ENCODE results near the gene DZIP1L.

The DZIP1L gene

DNA sequence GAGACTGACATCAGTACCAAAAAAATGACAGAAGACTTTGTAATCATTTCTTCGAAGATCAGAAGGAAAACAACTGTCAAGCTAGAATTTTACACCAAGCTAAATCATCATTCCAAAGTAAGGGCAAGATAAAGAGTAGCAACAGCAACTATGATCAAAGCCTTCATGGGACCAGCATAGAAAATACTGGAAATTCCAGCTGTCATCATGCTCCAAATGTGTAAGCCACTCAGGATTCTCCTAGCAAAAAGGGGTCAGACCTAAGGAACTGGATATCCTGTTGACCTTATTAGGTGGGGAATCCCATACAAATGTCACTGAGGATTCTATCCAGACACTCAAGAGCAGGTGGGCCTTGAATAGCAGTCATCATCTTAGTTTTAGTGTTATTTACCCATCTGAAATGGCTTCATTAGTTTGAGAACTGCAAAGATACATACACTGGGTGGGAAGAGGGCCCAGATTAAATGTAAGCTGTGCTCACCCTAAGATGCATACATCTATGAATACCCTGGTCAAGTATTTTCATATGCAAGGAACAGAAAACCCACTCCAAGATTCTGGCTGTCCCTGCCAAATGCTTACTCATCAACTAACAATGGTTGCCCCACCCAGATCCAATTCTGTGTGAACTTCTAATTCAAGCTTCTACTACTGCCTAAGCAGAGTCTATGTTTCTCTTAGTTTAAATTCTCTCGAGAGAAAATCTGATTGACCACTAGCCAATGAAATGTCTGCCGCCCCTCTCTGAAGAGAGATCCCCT is 72.0 kb downstream of the DZIP1L start:
- H3K36me3 Mint-ChIP-seq (ENCODE audit: low read depth): no peaks in the 10 kb centered on the region
- H3K27ac Mint-ChIP-seq: no peak overlapping the region
- peaks cover 37% of the 10 kb centered on the region for H3K27me3 Mint-ChIP-seq
- no peaks in the 10 kb centered on the region for H3K4me1 Mint-ChIP-seq (ENCODE audit: low read depth)
- DNase-seq: no peak
- H3K9me3 Mint-ChIP-seq: no peaks in the 10 kb centered on the region
- no peak overlapping the region for H3K4me3 Mint-ChIP-seq

DNA sequence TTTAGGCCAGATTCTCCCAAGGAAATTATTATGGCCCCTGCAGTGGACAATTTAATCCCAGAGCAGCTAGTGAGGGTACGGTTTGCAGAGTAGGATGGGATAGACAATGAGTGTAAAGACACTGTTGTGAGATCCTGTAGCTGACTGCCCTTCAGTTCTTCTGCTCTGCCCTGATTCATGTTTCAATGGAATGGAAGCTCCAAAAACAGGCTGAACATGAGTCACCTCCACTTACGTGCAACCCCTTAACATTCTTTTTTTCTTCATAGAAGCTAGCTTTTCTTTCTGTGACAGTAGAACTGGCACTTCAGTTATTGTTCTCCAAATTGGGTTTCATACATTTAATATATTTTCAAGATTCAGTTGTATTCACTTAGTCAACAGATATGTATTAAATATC is 73.4 kb downstream of the DZIP1L start:
- peaks cover 40% of the 10 kb centered on the region for H3K27me3 Mint-ChIP-seq
- no peak overlapping the region for H3K27ac Mint-ChIP-seq
- no peak overlapping the region for H3K4me3 Mint-ChIP-seq
- H3K9me3 Mint-ChIP-seq: no peaks in the 10 kb centered on the region
- H3K4me1 Mint-ChIP-seq (ENCODE audit: low read depth): no peaks in the 10 kb centered on the region
- H3K36me3 Mint-ChIP-seq (ENCODE audit: low read depth): no peaks in the 10 kb centered on the region
- DNase-seq: no peak

DNA sequence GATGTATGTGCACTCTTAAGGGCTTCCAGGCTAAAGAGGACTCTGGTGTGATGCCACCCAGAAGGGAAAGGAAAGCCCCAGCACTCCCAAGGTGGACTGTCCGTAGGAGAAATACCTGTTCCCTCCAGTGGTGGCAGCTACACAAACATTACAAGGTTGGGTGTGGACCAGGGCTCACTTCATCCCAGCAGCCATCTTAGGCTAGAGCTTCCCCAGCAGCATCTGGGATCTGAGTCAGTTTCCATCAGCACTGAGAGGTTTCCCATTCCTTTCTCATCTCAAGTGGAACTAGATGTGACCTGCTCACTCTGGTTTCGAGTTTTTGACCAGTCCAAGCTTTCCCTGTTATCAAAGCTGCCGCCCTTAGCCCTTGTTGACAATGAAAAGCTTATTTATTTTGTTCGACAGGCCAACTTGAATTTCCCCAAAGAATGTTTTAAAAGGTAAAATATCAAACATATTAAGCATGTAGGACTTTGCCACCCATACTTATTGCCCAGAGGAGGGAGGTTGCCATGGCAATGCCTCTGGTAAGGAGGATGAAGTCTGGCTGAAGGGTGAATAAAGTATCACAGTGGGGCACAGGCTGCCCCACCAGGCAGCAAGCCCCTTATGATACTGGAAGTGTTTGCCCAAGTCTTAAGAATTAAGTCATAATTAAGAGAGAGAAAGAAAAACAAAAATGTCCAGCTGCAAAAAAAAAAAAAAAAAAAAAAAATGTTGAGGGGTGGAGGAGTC is 76.5 kb downstream of the DZIP1L start:
- H3K36me3 Mint-ChIP-seq (ENCODE audit: low read depth): no peaks in the 10 kb centered on the region
- no peaks in the 10 kb centered on the region for H3K9me3 Mint-ChIP-seq
- no peak overlapping the region for H3K4me3 Mint-ChIP-seq
- no peaks in the 10 kb centered on the region for H3K4me1 Mint-ChIP-seq (ENCODE audit: low read depth)
- DNase-seq: no peak
- H3K27me3 Mint-ChIP-seq: peaks cover 33% of the 10 kb centered on the region
- no peak overlapping the region for H3K27ac Mint-ChIP-seq

DNA sequence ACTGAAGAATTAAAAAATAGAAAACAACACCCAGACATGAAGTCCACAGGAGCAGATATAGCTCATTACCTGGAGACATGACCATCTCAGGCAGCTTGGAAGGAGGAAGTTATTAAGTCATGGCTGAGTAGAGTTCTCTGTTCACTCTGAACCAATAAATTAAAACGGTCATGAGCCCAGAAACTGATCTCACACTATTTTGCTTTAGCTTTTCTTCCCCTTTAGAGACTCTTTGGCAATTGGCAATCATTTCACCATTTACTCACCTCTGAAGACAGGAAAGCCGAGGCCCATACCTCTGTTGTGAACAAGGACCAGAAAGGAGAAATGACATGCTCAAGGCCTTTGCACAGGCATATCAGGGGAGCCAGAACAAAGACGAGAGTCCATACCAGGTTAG is 78.8 kb downstream of the DZIP1L start:
- H3K36me3 Mint-ChIP-seq (ENCODE audit: low read depth): no peaks in the 10 kb centered on the region
- no peak overlapping the region for H3K4me3 Mint-ChIP-seq
- H3K27me3 Mint-ChIP-seq: peaks cover 40% of the 10 kb centered on the region
- H3K9me3 Mint-ChIP-seq: no peaks in the 10 kb centered on the region
- no peak for DNase-seq
- no peaks in the 10 kb centered on the region for H3K4me1 Mint-ChIP-seq (ENCODE audit: low read depth)
- no peak overlapping the region for H3K27ac Mint-ChIP-seq

DNA sequence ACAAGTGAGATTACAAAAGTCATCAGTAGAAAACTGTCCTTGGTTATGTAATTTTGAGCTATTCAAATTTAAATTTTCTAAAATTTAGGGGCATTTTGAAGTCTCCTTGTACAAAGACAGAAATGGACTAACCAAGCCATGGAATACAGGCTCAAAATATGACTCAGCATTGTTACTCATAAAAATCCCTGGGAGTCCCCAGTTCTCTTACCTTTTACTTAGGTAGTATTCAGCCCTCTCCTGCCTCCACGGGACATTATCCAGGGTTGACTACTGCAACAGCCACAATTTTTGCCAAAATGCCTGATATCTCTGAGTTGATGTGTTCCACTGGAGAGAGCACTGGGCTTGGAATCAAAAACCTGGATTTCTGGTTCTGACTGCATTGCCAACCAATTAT is 80.5 kb downstream of the DZIP1L start:
- no peaks in the 10 kb centered on the region for H3K36me3 Mint-ChIP-seq (ENCODE audit: low read depth)
- no peak for DNase-seq
- no peak overlapping the region for H3K4me3 Mint-ChIP-seq
- no peak overlapping the region for H3K27ac Mint-ChIP-seq
- no peaks in the 10 kb centered on the region for H3K9me3 Mint-ChIP-seq
- peaks cover 40% of the 10 kb centered on the region for H3K27me3 Mint-ChIP-seq
- no peaks in the 10 kb centered on the region for H3K4me1 Mint-ChIP-seq (ENCODE audit: low read depth)

DNA sequence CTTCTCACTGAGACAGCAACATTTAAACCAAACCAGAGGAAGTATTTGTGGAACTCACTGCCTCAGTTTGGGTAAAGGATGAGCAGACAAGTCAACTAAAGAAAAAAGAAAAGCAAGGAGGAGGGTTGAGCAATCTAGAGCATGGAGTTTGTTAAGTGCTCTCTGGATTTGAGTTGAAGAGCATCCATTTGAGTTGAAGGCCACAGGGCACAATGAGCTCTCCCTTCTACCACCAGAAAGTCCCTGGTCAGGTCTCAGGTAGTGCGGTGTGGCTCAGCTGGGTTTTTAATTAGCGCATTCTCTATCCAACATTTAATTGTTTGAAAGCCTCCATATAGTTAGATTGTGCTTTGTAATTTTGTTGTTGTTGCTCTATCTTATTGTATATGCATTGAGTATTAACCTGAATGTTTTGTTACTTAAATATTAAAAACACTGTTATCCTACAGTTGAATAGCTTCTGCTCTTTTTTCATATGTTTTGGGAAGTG is 82.2 kb downstream of the DZIP1L start:
- Mint-ChIP-seq H3K27me3 (peaks cover 32% of the 10 kb centered on the region), H3K4me3 (no peak overlapping the region), H3K36me3 (ENCODE audit: low read depth) (no peaks in the 10 kb centered on the region), H3K9me3 (no peaks in the 10 kb centered on the region), H3K27ac (no peak overlapping the region), H3K4me1 (ENCODE audit: low read depth) (no peaks in the 10 kb centered on the region)
- no peak for DNase-seq

DNA sequence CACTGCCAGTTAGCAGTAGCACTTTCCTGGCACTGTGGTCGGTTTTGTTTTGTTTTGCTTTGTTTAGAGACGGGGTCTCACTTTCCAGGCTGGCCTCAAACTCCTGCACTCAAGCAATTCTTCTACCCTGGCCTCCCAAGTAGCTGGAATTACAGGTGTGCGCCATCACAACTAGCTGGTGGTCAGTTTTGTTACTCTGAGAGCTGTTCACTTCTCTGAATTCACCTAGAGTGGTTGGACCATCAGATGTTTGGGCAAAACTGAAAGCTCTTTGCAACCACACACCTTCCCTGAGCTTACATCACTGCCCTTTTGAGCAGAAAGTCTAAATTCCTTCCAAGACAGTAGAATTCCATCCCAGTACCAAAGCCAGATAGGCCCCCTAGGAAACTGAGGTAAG is 82.8 kb downstream of the DZIP1L start:
- Mint-ChIP-seq H3K4me3 (no peak overlapping the region), H3K27ac (no peak overlapping the region), H3K9me3 (no peaks in the 10 kb centered on the region), H3K27me3 (peaks cover 25% of the 10 kb centered on the region), H3K4me1 (ENCODE audit: low read depth) (no peaks in the 10 kb centered on the region), H3K36me3 (ENCODE audit: low read depth) (no peaks in the 10 kb centered on the region)
- no peak for DNase-seq

DNA sequence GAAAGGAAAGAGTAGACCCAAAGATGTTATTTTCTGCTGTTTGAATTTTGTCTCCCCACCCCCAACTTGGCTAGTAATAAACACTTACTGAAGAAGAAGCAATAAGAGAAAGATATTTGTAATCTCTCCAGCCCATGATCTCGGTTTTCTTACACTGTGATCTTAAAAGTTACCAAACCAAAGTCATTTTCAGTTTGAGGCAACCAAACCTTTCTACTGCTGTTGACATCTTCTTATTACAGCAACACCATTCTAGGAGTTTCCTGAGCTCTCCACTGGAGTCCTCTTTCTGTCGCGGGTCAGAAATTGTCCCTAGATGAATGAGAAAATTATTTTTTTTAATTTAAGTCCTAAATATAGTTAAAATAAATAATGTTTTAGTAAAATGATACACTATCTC is 83.9 kb downstream of the DZIP1L start:
- H3K36me3 Mint-ChIP-seq (ENCODE audit: low read depth): no peaks in the 10 kb centered on the region
- H3K4me3 Mint-ChIP-seq: no peak overlapping the region
- H3K4me1 Mint-ChIP-seq (ENCODE audit: low read depth): no peaks in the 10 kb centered on the region
- H3K9me3 Mint-ChIP-seq: no peaks in the 10 kb centered on the region
- no peak overlapping the region for H3K27ac Mint-ChIP-seq
- DNase-seq: no peak
- peaks cover 23% of the 10 kb centered on the region for H3K27me3 Mint-ChIP-seq

DNA sequence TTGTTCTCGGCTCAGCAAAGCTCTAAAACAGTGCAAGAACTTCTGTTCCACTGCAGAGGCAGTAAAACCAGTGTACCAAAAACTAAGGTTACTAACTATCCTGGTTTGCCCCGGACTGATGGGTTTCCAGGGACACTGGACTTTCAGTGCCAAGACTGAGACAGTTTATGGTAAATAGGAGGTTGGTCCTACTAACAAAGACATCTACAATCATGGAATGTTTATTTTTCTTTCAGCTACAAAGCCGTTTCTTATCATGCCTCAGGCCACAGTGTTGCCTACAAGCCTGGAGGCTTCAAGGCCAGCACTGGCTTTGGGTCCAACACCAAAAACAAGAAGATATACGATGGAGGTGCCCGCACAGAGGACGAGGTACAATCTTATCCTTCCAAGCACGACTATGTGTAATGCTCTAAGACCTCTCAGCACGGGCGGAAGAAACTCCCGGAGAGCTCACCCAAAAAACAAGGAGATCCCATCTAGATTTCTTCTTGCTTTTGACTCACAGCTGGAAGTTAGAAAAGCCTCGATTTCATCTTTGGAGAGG is 84.6 kb downstream of the DZIP1L start:
- H3K27ac Mint-ChIP-seq: no peak overlapping the region
- no peaks in the 10 kb centered on the region for H3K4me1 Mint-ChIP-seq (ENCODE audit: low read depth)
- no peak for DNase-seq
- no peaks in the 10 kb centered on the region for H3K9me3 Mint-ChIP-seq
- H3K36me3 Mint-ChIP-seq (ENCODE audit: low read depth): no peaks in the 10 kb centered on the region
- peaks cover 25% of the 10 kb centered on the region for H3K27me3 Mint-ChIP-seq
- H3K4me3 Mint-ChIP-seq: no peak overlapping the region

DNA sequence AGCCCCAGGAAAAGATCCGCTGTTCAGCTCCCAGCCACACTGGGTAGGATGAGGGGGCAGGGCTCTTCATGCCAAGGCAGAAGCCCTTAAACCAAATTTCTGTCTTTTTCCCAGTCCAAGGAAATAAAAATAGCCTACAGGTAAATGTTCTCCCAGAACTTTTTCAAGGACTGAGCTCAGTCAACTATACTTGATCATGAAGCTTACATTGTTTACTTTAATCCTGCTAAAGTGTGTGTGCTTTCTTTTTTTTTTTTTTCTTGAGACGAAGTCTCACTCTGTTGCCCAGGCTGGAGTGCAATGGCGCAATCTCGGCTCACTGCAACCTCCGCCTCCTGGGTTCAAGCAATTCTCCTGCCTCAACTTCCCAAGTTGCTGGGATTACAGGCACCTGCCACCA is 87.6 kb downstream of the DZIP1L start:
- no peak for DNase-seq
- peaks cover 15% of the 10 kb centered on the region for H3K27me3 Mint-ChIP-seq
- no peak overlapping the region for H3K4me3 Mint-ChIP-seq
- H3K36me3 Mint-ChIP-seq (ENCODE audit: low read depth): no peaks in the 10 kb centered on the region
- H3K9me3 Mint-ChIP-seq: no peaks in the 10 kb centered on the region
- no peak overlapping the region for H3K27ac Mint-ChIP-seq
- no peaks in the 10 kb centered on the region for H3K4me1 Mint-ChIP-seq (ENCODE audit: low read depth)

DNA sequence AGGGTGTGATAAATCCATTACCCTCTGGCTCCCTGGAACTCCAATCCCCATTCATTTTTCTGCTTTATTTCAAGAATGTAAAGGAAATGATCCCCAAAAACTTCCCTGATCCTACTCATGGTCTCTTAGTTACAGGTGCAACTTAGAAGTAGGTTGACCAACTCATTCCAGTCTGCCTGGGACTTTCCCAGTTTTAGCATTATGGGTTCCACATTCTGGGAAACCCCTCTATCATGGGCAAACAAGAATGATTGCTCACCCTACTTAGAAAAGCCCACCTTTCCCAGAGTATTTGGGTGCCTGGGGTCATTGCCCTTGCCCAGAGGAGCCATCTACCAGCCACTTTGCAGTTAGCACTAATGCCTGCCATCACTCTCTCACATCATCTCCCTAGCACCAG is 89.9 kb downstream of the DZIP1L start:
- Mint-ChIP-seq H3K36me3 (ENCODE audit: low read depth) (no peaks in the 10 kb centered on the region), H3K4me3 (no peak overlapping the region), H3K27me3 (peaks cover 12% of the 10 kb centered on the region), H3K27ac (no peak overlapping the region), H3K4me1 (ENCODE audit: low read depth) (no peaks in the 10 kb centered on the region), H3K9me3 (no peaks in the 10 kb centered on the region)
- no peak for DNase-seq

DNA sequence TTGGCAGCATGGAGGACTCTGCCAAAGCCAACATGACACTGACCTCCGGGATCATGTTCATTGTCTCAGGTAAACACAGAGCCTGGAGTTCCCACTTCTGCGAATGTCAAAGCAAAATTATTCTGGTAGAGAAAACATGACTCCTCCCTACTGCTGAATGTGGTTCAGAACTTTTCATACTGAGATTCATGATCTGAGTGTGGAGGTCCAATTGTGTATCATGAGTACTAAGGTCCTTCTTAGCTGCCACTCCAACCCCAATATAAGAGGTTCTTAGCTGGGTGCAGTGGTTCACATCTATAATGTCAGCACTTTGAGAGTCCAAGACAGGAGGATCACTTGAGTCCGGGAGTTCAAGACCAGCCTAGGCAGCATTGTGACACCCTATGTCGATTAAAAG is 91.7 kb downstream of the DZIP1L start:
- Mint-ChIP-seq H3K9me3 (no peaks in the 10 kb centered on the region), H3K4me1 (ENCODE audit: low read depth) (no peaks in the 10 kb centered on the region), H3K36me3 (ENCODE audit: low read depth) (no peaks in the 10 kb centered on the region), H3K27me3 (peaks cover 12% of the 10 kb centered on the region), H3K4me3 (no peak overlapping the region), H3K27ac (no peak overlapping the region)
- no peak for DNase-seq

DNA sequence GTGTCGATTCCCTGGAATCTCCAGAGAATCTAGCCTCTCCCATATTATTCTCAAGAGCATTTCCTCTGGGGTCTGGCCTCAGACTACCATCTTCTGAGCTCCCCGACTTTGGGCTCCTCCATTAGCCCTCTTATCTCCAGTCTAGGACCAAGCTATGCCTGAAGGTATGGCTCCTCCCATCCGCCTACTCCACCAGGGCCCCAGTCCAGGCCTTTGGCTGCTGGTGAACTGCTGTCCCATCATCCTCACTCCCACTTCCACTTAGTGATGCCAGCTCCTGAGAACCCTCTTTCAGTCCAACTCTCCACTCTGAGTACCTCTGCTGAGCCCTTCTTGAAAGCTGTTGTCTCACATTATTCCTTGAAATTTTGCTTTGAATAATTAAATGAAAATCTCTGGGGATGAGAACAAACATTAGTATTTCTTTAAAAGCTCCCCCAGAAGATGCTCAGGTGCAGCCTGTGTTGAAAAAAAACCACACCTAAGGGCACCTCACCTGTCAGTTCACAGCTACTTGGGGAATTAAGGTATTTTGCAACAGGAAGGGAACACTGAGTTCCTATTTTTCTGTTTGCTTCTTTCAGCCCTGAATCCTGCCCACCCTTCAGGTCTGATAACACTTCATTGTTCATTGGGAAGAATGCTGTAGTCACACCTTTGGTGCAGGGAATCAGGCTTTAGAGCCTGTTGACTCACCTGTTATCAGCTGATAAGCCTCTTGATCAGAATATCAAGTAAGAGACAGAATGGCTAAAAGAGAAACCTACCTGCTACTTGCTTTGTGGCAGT is 95.9 kb downstream of the DZIP1L start:
- Mint-ChIP-seq H3K27me3 (no peaks in the 10 kb centered on the region), H3K27ac (no peak overlapping the region), H3K4me1 (ENCODE audit: low read depth) (no peaks in the 10 kb centered on the region), H3K9me3 (no peaks in the 10 kb centered on the region), H3K36me3 (ENCODE audit: low read depth) (no peaks in the 10 kb centered on the region), H3K4me3 (no peak overlapping the region)
- no peak for DNase-seq

DNA sequence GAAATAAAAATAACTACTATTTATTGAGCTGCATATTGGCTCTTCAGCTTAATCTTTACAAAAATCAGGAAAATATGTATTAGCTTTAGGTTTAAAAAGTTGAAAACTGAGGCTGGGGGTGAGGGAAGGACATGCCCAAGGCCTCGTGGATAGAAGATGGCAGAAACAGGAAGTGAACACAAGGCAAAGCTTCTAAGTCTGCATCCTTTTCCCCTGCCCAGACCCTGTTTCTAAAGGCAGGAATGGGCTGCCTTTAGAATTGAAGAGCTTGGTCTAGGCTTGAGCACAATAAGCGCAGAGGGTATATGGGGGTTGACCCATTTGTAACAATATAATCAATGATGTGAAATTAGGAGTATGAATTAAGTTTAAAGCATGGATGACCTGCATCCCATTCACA is 99.3 kb downstream of the DZIP1L start:
- no peak overlapping the region for H3K4me3 Mint-ChIP-seq
- peaks cover 5% of the 10 kb centered on the region for H3K27me3 Mint-ChIP-seq
- no peak for DNase-seq
- no peaks in the 10 kb centered on the region for H3K4me1 Mint-ChIP-seq (ENCODE audit: low read depth)
- no peaks in the 10 kb centered on the region for H3K36me3 Mint-ChIP-seq (ENCODE audit: low read depth)
- H3K27ac Mint-ChIP-seq: no peak overlapping the region
- no peaks in the 10 kb centered on the region for H3K9me3 Mint-ChIP-seq

Measured in activated T-cell treated with anti-CD3 and anti-CD28 coated beads, Interleukin-2, amount 50 U/mL, for 24 hours (primary cell).